Measurements from ENCODE around the gene GPR161.

DNA sequence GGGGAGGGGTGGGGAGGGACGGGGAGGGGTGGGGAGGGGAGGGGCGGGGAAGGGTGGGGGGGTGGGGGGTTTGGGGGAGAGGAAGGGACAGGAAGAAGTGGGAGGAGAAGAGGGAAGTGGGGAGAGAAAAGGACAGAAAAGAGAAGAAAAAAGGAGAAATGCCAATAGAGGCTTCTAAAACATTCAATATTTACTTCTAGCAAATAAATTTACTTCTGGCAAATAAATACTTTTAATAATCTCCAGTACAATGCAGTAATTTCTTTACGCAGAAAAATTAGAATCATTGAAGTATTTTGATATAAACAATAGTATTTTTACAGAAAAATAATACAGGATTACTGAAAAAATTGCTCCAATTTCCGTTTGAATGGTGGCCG lies 9.4 kb upstream of the GPR161 start:
- TF ChIP-seq, protein P1, sequence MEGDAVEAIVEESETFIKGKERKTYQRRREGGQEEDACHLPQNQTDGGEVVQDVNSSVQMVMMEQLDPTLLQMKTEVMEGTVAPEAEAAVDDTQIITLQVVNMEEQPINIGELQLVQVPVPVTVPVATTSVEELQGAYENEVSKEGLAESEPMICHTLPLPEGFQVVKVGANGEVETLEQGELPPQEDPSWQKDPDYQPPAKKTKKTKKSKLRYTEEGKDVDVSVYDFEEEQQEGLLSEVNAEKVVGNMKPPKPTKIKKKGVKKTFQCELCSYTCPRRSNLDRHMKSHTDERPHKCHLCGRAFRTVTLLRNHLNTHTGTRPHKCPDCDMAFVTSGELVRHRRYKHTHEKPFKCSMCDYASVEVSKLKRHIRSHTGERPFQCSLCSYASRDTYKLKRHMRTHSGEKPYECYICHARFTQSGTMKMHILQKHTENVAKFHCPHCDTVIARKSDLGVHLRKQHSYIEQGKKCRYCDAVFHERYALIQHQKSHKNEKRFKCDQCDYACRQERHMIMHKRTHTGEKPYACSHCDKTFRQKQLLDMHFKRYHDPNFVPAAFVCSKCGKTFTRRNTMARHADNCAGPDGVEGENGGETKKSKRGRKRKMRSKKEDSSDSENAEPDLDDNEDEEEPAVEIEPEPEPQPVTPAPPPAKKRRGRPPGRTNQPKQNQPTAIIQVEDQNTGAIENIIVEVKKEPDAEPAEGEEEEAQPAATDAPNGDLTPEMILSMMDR (IDR thresholded peaks at IDR 0.05), result no peak
- TF ChIP-seq EP300 (IDR thresholded peaks at IDR 0.05), result no peak
